ENCODE measurements around the gene NTN1. TPM values are rescaled to one million over a fixed set of nuclear protein-coding genes. Genes with fewer than 3 reads are reported as not detected.

The NTN1 gene
- total RNA-seq, 5 donors from 2014 or later (not counting 1 experiment from before 2014, with no cell fraction given), result 0.07 to 0.15 (median 0.12) TPM; not detected in 1

DNA sequence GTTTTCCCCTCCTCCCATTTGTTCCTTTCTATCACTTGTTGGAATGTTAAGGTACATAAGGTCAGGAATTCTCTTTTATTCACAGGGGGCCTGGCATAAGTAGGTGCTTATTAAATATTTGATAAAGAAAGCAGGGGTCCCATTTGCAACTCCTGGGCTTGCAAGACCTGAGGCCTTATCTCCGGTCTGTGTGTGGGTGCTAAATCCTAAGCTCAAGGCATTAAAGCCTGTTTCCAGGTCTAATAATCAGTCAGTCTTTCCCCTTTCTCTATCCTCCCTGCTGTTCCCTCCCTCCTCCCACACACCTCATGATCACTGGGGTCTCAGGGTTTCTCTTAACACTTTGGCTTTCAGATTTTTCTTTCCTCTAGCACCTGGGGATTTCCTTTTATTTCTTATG is 17.1 kb downstream of the NTN1 start:
- Histone ChIP-seq H3K9me3 (peaks cover 2% of the 10 kb centered on the region), H3K36me3 (ENCODE audit: control insufficient read depth in 2 of 2, extremely low read depth in 1 of 2, insufficient read depth in 1 of 2, low read length in 1 of 2) (no peaks in the 10 kb centered on the region), H3K4me3 (ENCODE audit: control insufficient read depth in 1 of 2, extremely low read depth in 1 of 2, low read length in 1 of 2) (no peak overlapping the region), H3K4me1 (ENCODE audit: control insufficient read depth in 1 of 2, extremely low read depth in 1 of 2, insufficient read depth in 2 of 2, low read length in 2 of 2) (no peaks in the 10 kb centered on the region), H3K27me3 (replicated peaks in 1 of 2; ENCODE audit: control insufficient read depth in 2 of 2, extremely low read depth in 1 of 2, insufficient read depth in 2 of 2, low read length in 1 of 2) (peaks cover 0 to 8% of the 10 kb centered on the region in 2 experiments), H3K27ac (ENCODE audit: low read length) (no peak overlapping the region)
- CTCF ChIA-PET, result no interaction called here
- ATAC-seq (replicated peaks in 1 of 4) (no peak), DNase-seq (no peak)
- 75% methylated on average over 1 of the region's 1 CpG for WGBS (ENCODE audit: insufficient coverage)
- POLR2A ChIA-PET, result no interaction called here
- H3K27me3 Mint-ChIP-seq, result peaks cover 9 to 15% of the 10 kb centered on the region in 2 donors
- H3K4me1 Mint-ChIP-seq, result no peaks in the 10 kb centered on the region
- peaks cover 4 to 13% (median 9%) of the 10 kb centered on the region in 3 donors for H3K9me3 Mint-ChIP-seq
- H3K4me3 Mint-ChIP-seq, result no peak overlapping the region
- H3K36me3 Mint-ChIP-seq, result no peaks in the 10 kb centered on the region
- H3K27ac Mint-ChIP-seq, result no peak overlapping the region

DNA sequence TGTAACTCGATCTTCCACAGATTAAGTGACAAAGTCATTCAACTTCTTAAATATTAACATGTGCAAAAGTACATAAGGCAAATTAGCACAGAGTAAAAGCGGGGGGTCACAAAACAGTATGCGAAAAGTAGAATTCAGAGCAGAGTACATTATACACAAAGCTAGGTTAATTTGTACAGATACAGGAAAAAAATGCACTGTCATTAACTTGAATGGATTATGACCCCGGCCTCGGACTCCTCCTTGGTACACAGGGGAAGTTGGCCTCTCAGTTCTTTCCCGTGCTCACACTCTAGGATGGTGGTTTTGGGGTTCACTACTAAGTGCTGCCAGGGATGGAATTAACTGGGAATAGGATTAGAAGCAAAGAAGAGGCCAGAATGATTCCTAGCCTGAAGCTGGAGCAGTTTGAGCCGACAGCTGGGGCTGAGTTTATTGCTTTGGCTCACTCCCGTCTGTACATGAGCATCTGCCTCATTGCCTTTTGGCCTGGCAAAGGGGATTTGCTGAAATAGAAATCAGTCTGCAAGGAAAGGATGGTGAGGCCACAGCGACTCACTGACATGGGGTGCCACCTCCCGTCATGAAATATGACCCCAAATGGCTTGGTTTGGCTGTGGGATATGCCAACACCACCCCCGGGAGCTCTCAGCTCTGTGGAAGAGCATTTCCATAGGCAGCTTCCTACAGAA is 23.6 kb downstream of the NTN1 start:
- CTCF ChIA-PET, result no interaction called here
- Mint-ChIP-seq H3K4me3 (no peak overlapping the region), H3K36me3 (no peaks in the 10 kb centered on the region), H3K9me3 (peaks cover 0 to 5% (median 2%) of the 10 kb centered on the region in 3 donors), H3K27me3 (peaks cover 21 to 39% of the 10 kb centered on the region in 2 donors), H3K4me1 (no peaks in the 10 kb centered on the region), H3K27ac (no peak overlapping the region)
- Histone ChIP-seq H3K9me3 (peaks cover 2% of the 10 kb centered on the region), H3K4me3 (ENCODE audit: control insufficient read depth in 1 of 2, extremely low read depth in 1 of 2, low read length in 1 of 2) (no peak overlapping the region), H3K27ac (ENCODE audit: low read length) (no peak overlapping the region), H3K4me1 (ENCODE audit: control insufficient read depth in 1 of 2, extremely low read depth in 1 of 2, insufficient read depth in 2 of 2, low read length in 2 of 2) (no peaks in the 10 kb centered on the region), H3K36me3 (ENCODE audit: control insufficient read depth in 2 of 2, extremely low read depth in 1 of 2, insufficient read depth in 1 of 2, low read length in 1 of 2) (no peaks in the 10 kb centered on the region), H3K27me3 (replicated peaks in 1 of 2; ENCODE audit: control insufficient read depth in 2 of 2, extremely low read depth in 1 of 2, insufficient read depth in 2 of 2, low read length in 1 of 2) (peaks cover 0 to 15% of the 10 kb centered on the region in 2 experiments)
- ATAC-seq (replicated peaks in 1 of 4), result no peak
- POLR2A ChIA-PET, result no interaction called here
- WGBS (ENCODE audit: insufficient coverage), result 73% methylated on average over 5 of the region's 11 CpGs
- no peak for DNase-seq

DNA sequence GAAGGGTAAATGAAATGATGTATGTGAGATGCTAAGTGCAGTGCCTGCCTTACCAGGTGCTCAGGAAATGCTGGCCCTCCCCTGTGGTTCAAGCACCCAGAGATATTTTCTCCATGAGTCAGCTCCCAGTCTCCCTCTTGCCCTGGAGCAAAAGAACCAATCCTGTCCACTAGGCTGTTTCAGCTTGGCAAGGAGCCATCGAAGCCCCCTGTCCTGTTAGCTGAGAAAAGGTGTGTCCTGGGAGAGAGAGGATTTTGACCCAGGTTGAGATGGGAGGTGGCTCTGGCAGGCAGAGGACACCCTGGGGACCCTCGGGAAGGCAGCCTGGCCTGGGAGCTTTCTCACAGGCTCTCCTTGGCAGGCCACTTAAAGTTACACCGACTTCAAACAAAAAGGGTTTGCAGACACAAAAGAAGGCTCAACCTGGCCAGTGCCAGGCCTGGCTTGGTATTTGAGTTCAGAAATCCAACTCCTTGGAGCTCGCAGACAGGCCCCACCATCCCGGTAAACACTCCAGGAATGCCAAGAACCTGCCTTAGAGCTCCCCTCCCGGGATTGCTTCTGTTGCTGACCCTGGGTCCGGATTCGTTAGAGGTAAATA is 29.6 kb downstream of the NTN1 start:
- Histone ChIP-seq H3K36me3 (ENCODE audit: control insufficient read depth in 2 of 2, extremely low read depth in 1 of 2, insufficient read depth in 1 of 2, low read length in 1 of 2) (no peaks in the 10 kb centered on the region), H3K27ac (ENCODE audit: low read length) (no peak overlapping the region), H3K4me1 (ENCODE audit: control insufficient read depth in 1 of 2, extremely low read depth in 1 of 2, insufficient read depth in 2 of 2, low read length in 2 of 2) (no peaks in the 10 kb centered on the region), H3K4me3 (ENCODE audit: control insufficient read depth in 1 of 2, extremely low read depth in 1 of 2, low read length in 1 of 2) (no peak overlapping the region), H3K27me3 (replicated peaks in 1 of 2; ENCODE audit: control insufficient read depth in 2 of 2, extremely low read depth in 1 of 2, insufficient read depth in 2 of 2, low read length in 1 of 2) (peaks cover 0 to 26% of the 10 kb centered on the region in 2 experiments), H3K9me3 (no peaks in the 10 kb centered on the region)
- WGBS (ENCODE audit: insufficient coverage), result 75% methylated on average over 4 of the region's 8 CpGs
- DNase-seq (no peak), ATAC-seq (replicated peaks in 1 of 4) (no peak)
- no peak overlapping the region for H3K27ac Mint-ChIP-seq
- peaks cover 11 to 21% of the 10 kb centered on the region in 2 donors for H3K27me3 Mint-ChIP-seq
- ChIA-PET POLR2A (no interaction called here), CTCF (no interaction called here)
- no peak overlapping the region for H3K4me3 Mint-ChIP-seq
- H3K4me1 Mint-ChIP-seq, result no peaks in the 10 kb centered on the region
- H3K9me3 Mint-ChIP-seq, result peaks cover 0 to 2% (median 0%) of the 10 kb centered on the region in 3 donors
- H3K36me3 Mint-ChIP-seq, result no peaks in the 10 kb centered on the region

DNA sequence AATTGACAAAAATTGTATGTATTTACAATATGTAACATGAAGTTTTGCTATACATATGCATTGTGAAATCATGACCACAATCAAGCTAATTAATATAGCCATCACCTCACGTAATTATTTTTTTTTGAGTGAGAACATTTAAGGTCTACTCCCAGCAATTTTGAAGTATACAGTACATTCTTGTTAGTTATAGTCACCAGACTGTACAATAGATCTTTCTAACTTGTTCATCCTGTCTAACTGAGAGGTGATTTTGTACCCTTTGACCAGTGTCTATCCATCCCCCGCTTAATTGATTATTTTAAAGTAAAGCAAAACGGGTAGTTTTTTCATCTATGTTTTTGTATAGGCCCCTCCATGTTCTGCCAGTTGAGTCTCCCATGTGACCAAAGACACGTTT is 30.3 kb downstream of the NTN1 start:
- DNase-seq (no peak), ATAC-seq (replicated peaks in 1 of 4) (no peak)
- 73% methylated on average over 3 of the region's 4 CpGs for WGBS (ENCODE audit: insufficient coverage)
- no peaks in the 10 kb centered on the region for H3K4me1 Mint-ChIP-seq
- H3K9me3 Mint-ChIP-seq, result peaks cover 0 to 2% (median 0%) of the 10 kb centered on the region in 3 donors
- ChIA-PET POLR2A (no interaction called here), CTCF (no interaction called here)
- no peak overlapping the region for H3K27ac Mint-ChIP-seq
- H3K27me3 Mint-ChIP-seq, result peaks cover 15 to 21% of the 10 kb centered on the region in 2 donors
- Histone ChIP-seq H3K36me3 (ENCODE audit: control insufficient read depth in 2 of 2, extremely low read depth in 1 of 2, insufficient read depth in 1 of 2, low read length in 1 of 2) (no peaks in the 10 kb centered on the region), H3K4me1 (ENCODE audit: control insufficient read depth in 1 of 2, extremely low read depth in 1 of 2, insufficient read depth in 2 of 2, low read length in 2 of 2) (no peaks in the 10 kb centered on the region), H3K4me3 (ENCODE audit: control insufficient read depth in 1 of 2, extremely low read depth in 1 of 2, low read length in 1 of 2) (no peak overlapping the region), H3K9me3 (no peaks in the 10 kb centered on the region), H3K27me3 (replicated peaks in 1 of 2; ENCODE audit: control insufficient read depth in 2 of 2, extremely low read depth in 1 of 2, insufficient read depth in 2 of 2, low read length in 1 of 2) (peaks cover 0 to 27% of the 10 kb centered on the region in 2 experiments), H3K27ac (ENCODE audit: low read length) (no peak overlapping the region)
- no peaks in the 10 kb centered on the region for H3K36me3 Mint-ChIP-seq
- no peak overlapping the region for H3K4me3 Mint-ChIP-seq

DNA sequence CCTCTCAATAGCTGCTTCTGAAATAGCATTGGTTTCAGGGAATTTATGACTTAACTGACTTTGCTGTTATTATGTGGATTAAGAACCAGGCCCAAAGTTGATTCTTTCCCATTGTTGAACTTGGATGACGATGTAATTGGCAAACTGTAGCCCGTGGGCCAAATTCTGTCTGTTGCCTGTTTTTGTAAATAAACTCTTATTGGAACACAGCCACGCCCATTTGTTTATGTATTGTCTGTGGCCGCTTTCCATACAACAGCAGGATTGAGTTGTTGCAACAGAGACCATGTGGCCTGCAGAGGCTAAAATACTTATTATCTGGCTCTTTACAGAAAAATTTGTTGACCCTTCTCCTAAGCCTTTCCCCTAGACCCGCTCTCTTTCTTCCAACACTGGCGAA is 31.6 kb downstream of the NTN1 start:
- Histone ChIP-seq H3K4me1 (ENCODE audit: control insufficient read depth in 1 of 2, extremely low read depth in 1 of 2, insufficient read depth in 2 of 2, low read length in 2 of 2) (no peaks in the 10 kb centered on the region), H3K4me3 (ENCODE audit: control insufficient read depth in 1 of 2, extremely low read depth in 1 of 2, low read length in 1 of 2) (no peak overlapping the region), H3K36me3 (ENCODE audit: control insufficient read depth in 2 of 2, extremely low read depth in 1 of 2, insufficient read depth in 1 of 2, low read length in 1 of 2) (no peaks in the 10 kb centered on the region), H3K27me3 (replicated peaks in 1 of 2; ENCODE audit: control insufficient read depth in 2 of 2, extremely low read depth in 1 of 2, insufficient read depth in 2 of 2, low read length in 1 of 2) (peaks cover 0 to 30% of the 10 kb centered on the region in 2 experiments), H3K9me3 (no peaks in the 10 kb centered on the region), H3K27ac (ENCODE audit: low read length) (no peak overlapping the region)
- Mint-ChIP-seq H3K4me3 (no peak overlapping the region), H3K4me1 (no peaks in the 10 kb centered on the region), H3K27ac (no peak overlapping the region), H3K36me3 (no peaks in the 10 kb centered on the region), H3K9me3 (no peaks in the 10 kb centered on the region), H3K27me3 (peaks cover 19 to 22% of the 10 kb centered on the region in 2 donors)
- ChIA-PET CTCF (no interaction called here), POLR2A (no interaction called here)
- DNase-seq, result no peak
- WGBS (ENCODE audit: insufficient coverage), result 90% methylated on average over 2 of the region's 6 CpGs
- no peak for ATAC-seq (replicated peaks in 1 of 4)

DNA sequence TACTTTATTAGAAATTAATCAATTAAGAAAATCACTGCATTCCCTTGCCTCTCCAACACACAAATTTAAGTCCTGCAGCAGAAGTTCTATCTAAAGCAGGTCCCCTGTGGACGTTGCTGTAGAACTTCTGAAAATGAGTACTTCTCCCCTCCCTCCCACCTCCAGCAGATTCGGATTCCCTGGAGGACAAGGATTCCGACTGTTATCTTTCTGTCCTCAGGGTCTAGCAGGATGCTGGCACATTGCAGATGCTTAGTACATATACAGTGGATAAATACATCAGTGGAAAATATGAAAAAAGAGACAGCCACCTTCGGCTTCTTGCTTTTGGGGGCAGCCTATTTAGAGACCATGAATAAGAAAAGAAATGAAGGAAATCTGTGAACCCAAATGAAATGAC is 32.1 kb downstream of the NTN1 start:
- H3K36me3 ChIP-seq (ENCODE audit: control insufficient read depth in 2 of 2, extremely low read depth in 1 of 2, insufficient read depth in 1 of 2, low read length in 1 of 2), result no peaks in the 10 kb centered on the region
- DNase-seq, result no peak
- ChIA-PET CTCF (no interaction called here), POLR2A (no interaction called here)
- peaks cover 19% of the 10 kb centered on the region in 2 donors for H3K27me3 Mint-ChIP-seq
- no peaks in the 10 kb centered on the region for H3K4me1 ChIP-seq (ENCODE audit: control insufficient read depth in 1 of 2, extremely low read depth in 1 of 2, insufficient read depth in 2 of 2, low read length in 2 of 2)
- no peak overlapping the region for H3K27ac ChIP-seq (ENCODE audit: low read length)
- no peaks in the 10 kb centered on the region for H3K9me3 Mint-ChIP-seq
- no peaks in the 10 kb centered on the region for H3K9me3 ChIP-seq
- ATAC-seq (replicated peaks in 1 of 4), result no peak
- H3K4me1 Mint-ChIP-seq, result no peaks in the 10 kb centered on the region
- H3K36me3 Mint-ChIP-seq, result no peaks in the 10 kb centered on the region
- H3K27ac Mint-ChIP-seq, result no peak overlapping the region
- peaks cover 0 to 30% of the 10 kb centered on the region in 2 experiments for H3K27me3 ChIP-seq (replicated peaks in 1 of 2; ENCODE audit: control insufficient read depth in 2 of 2, extremely low read depth in 1 of 2, insufficient read depth in 2 of 2, low read length in 1 of 2)
- H3K4me3 Mint-ChIP-seq, result no peak overlapping the region
- 46% methylated on average over 2 of the region's 4 CpGs for WGBS (ENCODE audit: insufficient coverage)
- no peak overlapping the region for H3K4me3 ChIP-seq (ENCODE audit: control insufficient read depth in 1 of 2, extremely low read depth in 1 of 2, low read length in 1 of 2)

All from T-cell (primary cell).